DMS53 treated with DMSO at 0.1 percent for 48 hours (cell line): ENCODE data around the gene STRN.

Experiments
- DNase-seq: peaks from one replicate; lab custom pipeline; 2025; ENCODE audit not compliant: unreplicated experiment; lab: John Stamatoyannopoulos, UW

The STRN gene

GRCh38 chr2:36798724-36799123 is 167.6 kb downstream of the STRN start:
- no peak for DNase-seq

- DNase-seq = no peak
Observed at GRCh38 chr2:36797324-36798070, 168.8 kb downstream of the STRN start.
